Stomach (tissue), 19 donors: ENCODE data around the gene COL10A1. TPM values are rescaled to one million over a fixed set of nuclear protein-coding genes. Genes with fewer than 3 reads are reported as not detected.

ENCODE experiments used
- DNase-seq, 2 donors: peaks; one replicate each; pipeline versions ENCODE4 v3.0.0 to v3.0.0-alpha.2; 2013 to 2019
- H3K27ac ChIP-seq, 5 donors: fragments of 200-600 bp in 4 of 5; sonication (generic) in 4 of 5; one replicate each; pipeline ENCODE4 v1.5.1; 2013 to 2019; ENCODE audit warnings: mild to moderate bottlenecking in 1 of 5, moderate library complexity in 1 of 5
- H3K27me3 ChIP-seq, 3 donors: fragments of 200-600 bp; sonication (generic); one replicate each; pipeline ENCODE4 v1.5.1; 2017 to 2019; ENCODE audit warnings: mixed run types in 1 of 3
- H3K36me3 ChIP-seq, 4 donors: fragments of 200-600 bp; sonication (generic); 1 replicate in 3 of 4; 2 replicates in 1 of 4; pipeline ENCODE4 v1.5.1; 2016 to 2019
- H3K4me1 ChIP-seq, 4 donors: fragments of 200-600 bp; sonication (generic); one replicate each; pipeline ENCODE4 v1.5.1; 2016 to 2019
- H3K4me3 ChIP-seq, 4 donors: fragments of 200-600 bp; sonication (generic) in 3 of 4; one replicate each; pipeline ENCODE4 v1.5.1; 2016 to 2019; ENCODE audit warnings: mild to moderate bottlenecking in 1 of 4
- H3K9me3 ChIP-seq, 4 donors: fragments of 200-600 bp; sonication (generic); one replicate each; pipeline ENCODE4 v1.5.1; 2016 to 2019
- EP300 ChIP-seq: sonication (generic); formaldehyde crosslinking; IDR thresholded peaks from one replicate; pipeline ENCODE4 v1.6.1; 2017; ENCODE audit warnings: antibody characterized with exemption
- POLR2A ChIP-seq, 4 donors: fragments of 450-650 bp; IDR thresholded peaks; one replicate each; pipeline ENCODE4 v1.6.1; 2016; ENCODE audit warnings: antibody characterized with exemption in 4 of 4, control low read depth in 2 of 4, mild to moderate bottlenecking in 1 of 4, moderate library complexity in 1 of 4
- POLR2AphosphoS5 ChIP-seq, 3 donors: sonication (generic); formaldehyde crosslinking; IDR thresholded peaks; one replicate each; pipeline ENCODE4 v1.6.1; 2016; ENCODE audit warnings: antibody characterized with exemption in 3 of 3
- WGBS, 5 donors: extraction: QIAGEN DNeasy Blood & Tissue Kit in 3 of 5; methylation state at CpG; one replicate each; pipeline versions ENCODE4 v1.1.5 to v1.1.7; 2013 to 2018; 5-methylcytosine and 5-hydroxymethylcytosine counted together
- intact Hi-C: fragments of 100-400 bp; cut with DNase I; formaldehyde crosslinking; loops from one replicate; pipeline ENCODE4 v1.15.1; 2023; ENCODE audit warnings: low total_unique reads
- long read RNA-seq, 10 donors: transcript quantifications; one replicate each; lab custom pipeline, GENCODE V29; 2026
- polyA plus RNA-seq, 3 donors: library from polyadenylated mRNA; stranded (reverse); fragments of 200-250 nt; gene quantifications; one replicate each; pipeline ENCODE4 v1.2.3, GENCODE V29; 2013
- total RNA-seq, 5 donors: library from RNA; depleted of rRNA; stranded (reverse); fragments of >200 nt; gene quantifications; one replicate each; pipeline versions ENCODE4 v1.1.0 to v1.2.3, GENCODE V29; 2014 to 2016
- TF ChIP-seq, protein P1 (sequence below), 7 experiments: fragments of 450-650 bp in 4 of 7; fragments of 200-600 bp in 3 of 7; sonication (generic) in 3 of 7; IDR thresholded peaks; one replicate each; pipeline ENCODE4 v1.5.1; 2016 to 2019; ENCODE audit warnings: antibody characterized with exemption in 7 of 7, control low read depth in 2 of 7, mild to moderate bottlenecking in 1 of 7
- donor health status: healthy with polysubstance abuse.
- donor health status: Bipolar disorder and iron deficiency.
- donor health status: healthy.

Gene COL10A1
- total RNA-seq: under 1 TPM in 1 of 5 donors, not detected in 4; 0.37 TPM
- not detected for polyA plus RNA-seq
- long read RNA-seq, donor 1: 0 reads
- long read RNA-seq, donor 2: 0 reads
- long read RNA-seq, donor 3: 0 reads
- long read RNA-seq, donor 4: 0 reads
- long read RNA-seq, donor 5: 0 reads
- long read RNA-seq, donor 6: 0 reads
- long read RNA-seq, donor 7: 0 reads
- long read RNA-seq, donor 8: 0 reads
- long read RNA-seq, donor 9: 0 reads
- long read RNA-seq, donor 10: 0 reads

DNA sequence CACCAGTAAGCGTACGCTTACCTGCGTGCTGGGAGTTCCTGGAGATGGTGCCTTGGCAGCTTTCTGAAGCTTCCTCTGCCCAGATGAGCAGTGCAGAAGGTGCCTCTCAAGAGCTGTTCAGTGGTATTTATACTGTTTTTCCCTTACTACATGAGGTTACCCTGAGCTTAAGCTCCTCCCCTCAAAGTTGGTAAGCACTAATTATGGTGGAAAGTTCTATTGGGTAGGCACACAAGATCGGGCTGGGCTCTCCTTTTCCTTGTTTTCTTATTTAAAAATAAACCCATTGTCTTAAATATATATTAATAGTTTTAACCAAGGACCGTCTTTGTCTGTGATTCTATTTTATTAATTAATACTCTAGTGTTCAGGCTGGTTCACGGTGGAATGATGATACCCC is at the start of gene COL10A1:
COL10A1 (minus strand) TSS at position 101 of the 400 bp plus-strand sequence. CDS start 640 bp downstream, outside the sequence.
- no peak within 1 kb of the TSS for H3K27ac ChIP-seq
- TF ChIP-seq POLR2AphosphoS5 (IDR thresholded peaks at IDR 0.05): no peak
- no peak for TF ChIP-seq POLR2A (IDR thresholded peaks at IDR 0.05)
- TF ChIP-seq, protein P1, sequence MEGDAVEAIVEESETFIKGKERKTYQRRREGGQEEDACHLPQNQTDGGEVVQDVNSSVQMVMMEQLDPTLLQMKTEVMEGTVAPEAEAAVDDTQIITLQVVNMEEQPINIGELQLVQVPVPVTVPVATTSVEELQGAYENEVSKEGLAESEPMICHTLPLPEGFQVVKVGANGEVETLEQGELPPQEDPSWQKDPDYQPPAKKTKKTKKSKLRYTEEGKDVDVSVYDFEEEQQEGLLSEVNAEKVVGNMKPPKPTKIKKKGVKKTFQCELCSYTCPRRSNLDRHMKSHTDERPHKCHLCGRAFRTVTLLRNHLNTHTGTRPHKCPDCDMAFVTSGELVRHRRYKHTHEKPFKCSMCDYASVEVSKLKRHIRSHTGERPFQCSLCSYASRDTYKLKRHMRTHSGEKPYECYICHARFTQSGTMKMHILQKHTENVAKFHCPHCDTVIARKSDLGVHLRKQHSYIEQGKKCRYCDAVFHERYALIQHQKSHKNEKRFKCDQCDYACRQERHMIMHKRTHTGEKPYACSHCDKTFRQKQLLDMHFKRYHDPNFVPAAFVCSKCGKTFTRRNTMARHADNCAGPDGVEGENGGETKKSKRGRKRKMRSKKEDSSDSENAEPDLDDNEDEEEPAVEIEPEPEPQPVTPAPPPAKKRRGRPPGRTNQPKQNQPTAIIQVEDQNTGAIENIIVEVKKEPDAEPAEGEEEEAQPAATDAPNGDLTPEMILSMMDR (IDR thresholded peaks at IDR 0.05): no peak
- TF ChIP-seq EP300: no peak
- no peaks in the 10 kb centered on the region for H3K27me3 ChIP-seq
- DNase-seq: no peak
- H3K36me3 ChIP-seq: peaks cover 0 to 12% (median 5%) of the 10 kb centered on the region in 4 donors
- no peak within 1 kb of the TSS for H3K4me3 ChIP-seq
- H3K4me1 ChIP-seq: peaks cover 0 to 22% (median 2%) of the 10 kb centered on the region in 4 donors
- WGBS, 5 donors: 94 to 97% (median 96%) methylated on average over 6 of the region's 6 CpGs
- no peaks in the 10 kb centered on the region for H3K9me3 ChIP-seq
- intact Hi-C loops: no loop called here

DNA sequence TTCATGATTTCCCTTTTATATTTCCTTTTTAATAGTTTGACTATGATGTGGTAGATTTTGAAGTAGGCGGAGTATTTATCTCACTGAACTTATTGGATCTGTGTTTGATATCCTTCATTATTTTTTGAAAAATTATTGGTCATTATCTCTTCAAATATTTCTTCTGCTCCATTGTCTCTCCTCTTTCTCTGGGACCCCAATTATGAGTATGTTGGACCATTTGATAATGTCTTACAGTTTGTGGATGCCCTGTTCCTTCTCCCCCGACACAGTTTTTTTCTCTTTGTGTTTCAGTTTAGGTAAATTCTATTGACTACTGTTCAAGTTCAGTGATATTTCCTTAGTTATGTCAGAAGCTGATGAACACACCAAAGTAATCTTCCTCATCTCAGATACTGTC is 49.4 kb upstream of the COL10A1 start:
- H3K4me1 ChIP-seq: peaks cover 0 to 5% (median 0%) of the 10 kb centered on the region in 4 donors
- H3K9me3 ChIP-seq: peaks cover 0 to 26% (median 6%) of the 10 kb centered on the region in 4 donors
- H3K36me3 ChIP-seq: peaks cover 0 to 12% (median 0%) of the 10 kb centered on the region in 4 donors
- TF ChIP-seq POLR2AphosphoS5 (IDR thresholded peaks at IDR 0.05) (no peak), POLR2A (IDR thresholded peaks at IDR 0.05) (no peak), EP300 (no peak)
- TF ChIP-seq, protein P1 (IDR thresholded peaks at IDR 0.05): no peak
- H3K4me3 ChIP-seq: no peak overlapping the region
- no peak for DNase-seq
- H3K27ac ChIP-seq: no peak overlapping the region
- no peaks in the 10 kb centered on the region for H3K27me3 ChIP-seq
- 96 to 100% (median 97%) methylated on average over 2 of the region's 2 CpGs for WGBS, 5 donors
- intact Hi-C loops: no loop called here

DNA sequence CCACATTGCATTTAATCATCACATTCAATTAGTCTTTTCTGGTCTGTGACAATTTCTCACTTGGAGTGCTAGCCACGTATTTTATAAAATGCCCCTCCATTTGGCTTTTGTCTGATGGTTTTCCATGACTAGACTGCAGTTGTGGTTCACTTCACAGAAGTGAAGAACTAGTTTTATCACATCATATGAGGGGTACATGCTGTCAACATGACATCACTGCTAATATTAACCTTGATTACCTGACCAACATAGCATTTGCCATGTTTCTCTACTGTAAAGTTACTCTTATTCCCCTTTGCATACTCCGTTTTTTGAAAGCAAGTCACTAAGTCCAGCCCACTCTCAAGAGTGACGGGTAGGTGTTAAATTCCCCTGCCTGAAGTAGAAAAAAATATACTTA is 48.0 kb upstream of the COL10A1 start:
- TF ChIP-seq POLR2A (IDR thresholded peaks at IDR 0.05): no peak
- no peak for TF ChIP-seq POLR2AphosphoS5 (IDR thresholded peaks at IDR 0.05)
- TF ChIP-seq EP300: no peak
- TF ChIP-seq, protein P1 (IDR thresholded peaks at IDR 0.05): no peak
- peaks cover 0 to 26% (median 6%) of the 10 kb centered on the region in 4 donors for H3K9me3 ChIP-seq
- 60 to 65% (median 64%) methylated on average over 3 of the region's 3 CpGs for whole genome bisulfite sequencing, 5 donors
- DNase-seq: no peak
- peaks cover 0 to 12% (median 0%) of the 10 kb centered on the region in 4 donors for H3K36me3 ChIP-seq
- intact Hi-C loops: no loop called here
- no peak overlapping the region for H3K4me3 ChIP-seq
- no peaks in the 10 kb centered on the region for H3K27me3 ChIP-seq
- H3K27ac ChIP-seq: no peak overlapping the region
- H3K4me1 ChIP-seq: peaks cover 0 to 6% (median 0%) of the 10 kb centered on the region in 4 donors

DNA sequence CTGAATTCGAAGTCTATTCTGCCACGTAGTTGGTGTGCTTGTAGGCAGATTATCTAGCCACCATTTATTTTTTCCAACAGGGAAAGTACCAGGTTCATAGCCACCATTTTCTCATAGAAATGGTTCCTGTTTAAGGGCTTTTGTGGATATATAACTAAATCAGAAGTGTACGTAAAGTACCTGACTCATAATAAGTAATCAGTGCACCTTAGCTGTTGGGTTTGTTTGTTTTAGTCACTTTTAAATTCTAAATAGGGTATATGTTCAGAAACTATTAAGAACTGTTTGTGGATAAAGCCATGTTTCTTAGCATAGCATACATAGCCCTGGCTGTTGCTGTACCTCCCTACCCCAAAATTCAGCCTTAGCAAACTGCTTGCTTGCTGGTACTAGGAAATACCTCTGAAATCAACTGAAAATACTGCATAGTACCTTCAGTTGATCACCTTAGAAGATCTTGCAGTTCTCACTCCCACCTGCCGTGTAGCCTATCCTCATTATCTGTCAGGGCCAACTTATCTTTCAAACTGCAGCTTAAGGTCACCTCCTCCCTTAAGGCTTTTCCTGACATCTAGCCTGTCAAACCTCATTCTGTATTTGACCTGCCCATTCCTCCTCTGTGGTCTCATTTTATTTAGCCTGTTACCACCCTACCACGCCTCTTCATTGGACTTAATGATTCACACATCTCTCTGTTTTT is 44.6 kb upstream of the COL10A1 start:
- peaks cover 0 to 17% (median 3%) of the 10 kb centered on the region in 4 donors for H3K9me3 ChIP-seq
- H3K4me3 ChIP-seq: no peak overlapping the region
- 83 to 91% (median 87%) methylated on average over 5 of the region's 5 CpGs for WGBS, 5 donors
- H3K4me1 ChIP-seq: peaks cover 0 to 6% (median 0%) of the 10 kb centered on the region in 4 donors
- TF ChIP-seq EP300: no peak
- no peak for TF ChIP-seq POLR2A (IDR thresholded peaks at IDR 0.05)
- TF ChIP-seq, protein P1 (IDR thresholded peaks at IDR 0.05): no peak
- no peak for TF ChIP-seq POLR2AphosphoS5 (IDR thresholded peaks at IDR 0.05)
- intact Hi-C loops: no loop called here
- no peaks in the 10 kb centered on the region for H3K27me3 ChIP-seq
- H3K36me3 ChIP-seq: peaks cover 0 to 12% (median 0%) of the 10 kb centered on the region in 4 donors
- no peak for DNase-seq
- no peak overlapping the region for H3K27ac ChIP-seq
